Retinal pigment epithelial cell (primary cell): ENCODE results near the gene JAKMIP3.

ENCODE experiments used
- DNase-seq: peaks from one replicate; pipeline ENCODE4 v3.0.0-alpha.2; 2010; ENCODE audit warnings: low read depth
- H3K4me3 ChIP-seq: 2 replicates; pipeline ENCODE4 v1.5.1; 2011; ENCODE audit warnings: mild to moderate bottlenecking, low read length, control low read depth, moderate library complexity
- TF ChIP-seq, protein P1 (sequence below): conservative IDR thresholded peaks from 2 replicates; pipeline ENCODE4 v1.5.1; 2011; ENCODE audit warnings: low read depth, low read length, control low read depth, inconsistent platforms

JAKMIP3 gene

DNA sequence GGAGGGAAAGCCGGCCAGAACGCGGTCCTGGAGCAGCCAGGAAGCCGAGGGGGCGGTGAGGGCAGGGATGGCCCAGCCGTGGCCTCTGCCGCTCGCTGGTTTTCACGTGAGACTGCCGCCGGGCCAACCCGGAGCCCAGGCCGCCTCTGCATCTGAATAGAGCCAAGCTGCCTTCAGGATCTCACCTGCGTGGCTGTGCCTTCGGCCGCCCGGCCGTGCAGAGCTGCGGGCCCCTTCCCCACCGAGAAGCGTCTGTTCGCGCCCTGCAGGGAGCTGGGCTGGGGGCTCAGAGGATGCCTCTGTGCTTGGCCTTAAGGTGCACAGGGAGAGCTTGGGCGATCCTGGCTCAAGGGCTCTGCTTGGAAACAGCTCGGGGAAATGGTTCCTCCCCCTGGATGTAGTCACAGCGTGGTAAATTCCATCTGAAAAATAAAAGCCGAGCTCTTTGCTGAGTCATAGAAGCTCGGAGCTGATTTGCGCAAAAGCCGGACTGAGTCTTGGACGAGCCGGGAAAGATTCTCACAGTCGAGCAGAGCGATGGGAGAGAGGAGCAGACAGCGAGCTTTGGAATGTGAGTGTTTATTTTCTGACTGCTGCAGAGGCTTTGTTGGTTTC is at the start of gene JAKMIP3:
JAKMIP3 (plus strand) TSS at position 456 of the 615 bp plus-strand sequence. CDS start 38,863 bp downstream, outside the sequence.
- H3K4me3 ChIP-seq: peak within 1 kb of the TSS; percentile 46
- peak; percentile 33 for DNase-seq
- TF ChIP-seq, protein P1, sequence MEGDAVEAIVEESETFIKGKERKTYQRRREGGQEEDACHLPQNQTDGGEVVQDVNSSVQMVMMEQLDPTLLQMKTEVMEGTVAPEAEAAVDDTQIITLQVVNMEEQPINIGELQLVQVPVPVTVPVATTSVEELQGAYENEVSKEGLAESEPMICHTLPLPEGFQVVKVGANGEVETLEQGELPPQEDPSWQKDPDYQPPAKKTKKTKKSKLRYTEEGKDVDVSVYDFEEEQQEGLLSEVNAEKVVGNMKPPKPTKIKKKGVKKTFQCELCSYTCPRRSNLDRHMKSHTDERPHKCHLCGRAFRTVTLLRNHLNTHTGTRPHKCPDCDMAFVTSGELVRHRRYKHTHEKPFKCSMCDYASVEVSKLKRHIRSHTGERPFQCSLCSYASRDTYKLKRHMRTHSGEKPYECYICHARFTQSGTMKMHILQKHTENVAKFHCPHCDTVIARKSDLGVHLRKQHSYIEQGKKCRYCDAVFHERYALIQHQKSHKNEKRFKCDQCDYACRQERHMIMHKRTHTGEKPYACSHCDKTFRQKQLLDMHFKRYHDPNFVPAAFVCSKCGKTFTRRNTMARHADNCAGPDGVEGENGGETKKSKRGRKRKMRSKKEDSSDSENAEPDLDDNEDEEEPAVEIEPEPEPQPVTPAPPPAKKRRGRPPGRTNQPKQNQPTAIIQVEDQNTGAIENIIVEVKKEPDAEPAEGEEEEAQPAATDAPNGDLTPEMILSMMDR: no peak

DNA sequence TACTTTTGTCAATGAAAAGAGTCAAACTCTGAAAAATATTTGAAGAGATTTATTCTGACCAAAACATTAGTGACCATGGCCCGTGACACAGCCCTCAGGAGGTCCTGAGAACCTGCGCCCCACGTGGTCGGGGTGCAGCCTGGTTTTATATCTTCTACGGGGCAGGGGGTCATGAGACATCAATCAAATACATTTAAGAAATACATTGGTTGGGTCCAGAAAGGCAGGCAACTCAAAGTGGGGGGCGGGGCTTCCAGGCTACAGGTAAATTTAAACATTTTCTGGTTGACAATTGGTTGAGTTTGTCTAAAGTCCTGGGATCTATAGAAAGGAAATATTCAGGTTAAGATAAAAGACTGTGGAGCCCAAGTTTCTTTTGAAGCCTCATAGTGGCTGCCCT is 49.2 kb upstream of the JAKMIP3 start:
- TF ChIP-seq, protein P1: no peak
- H3K4me3 ChIP-seq: no peak overlapping the region
- no peak for DNase-seq

DNA sequence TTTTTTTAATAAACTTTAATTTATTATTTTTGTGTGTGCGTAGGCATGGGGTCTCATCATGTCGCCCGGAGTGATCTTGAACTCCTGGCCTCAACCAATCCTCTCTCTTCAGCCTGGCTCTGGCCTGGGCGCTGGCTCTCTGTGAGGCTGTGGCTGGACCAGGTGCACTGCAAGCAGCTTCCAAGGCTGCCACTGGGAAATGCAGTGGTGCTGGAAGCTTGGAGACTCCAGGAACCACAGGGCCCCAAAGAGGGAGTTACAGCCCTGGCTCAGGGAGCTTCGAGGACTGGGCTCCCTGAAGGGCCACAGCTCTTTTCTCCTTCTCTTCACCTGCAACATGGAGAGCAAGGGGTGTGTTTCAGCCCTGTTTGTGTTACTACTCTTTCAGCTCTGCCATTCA is 47.3 kb upstream of the JAKMIP3 start:
- TF ChIP-seq, protein P1: no peak
- no peak overlapping the region for H3K4me3 ChIP-seq
- no peak for DNase-seq

DNA sequence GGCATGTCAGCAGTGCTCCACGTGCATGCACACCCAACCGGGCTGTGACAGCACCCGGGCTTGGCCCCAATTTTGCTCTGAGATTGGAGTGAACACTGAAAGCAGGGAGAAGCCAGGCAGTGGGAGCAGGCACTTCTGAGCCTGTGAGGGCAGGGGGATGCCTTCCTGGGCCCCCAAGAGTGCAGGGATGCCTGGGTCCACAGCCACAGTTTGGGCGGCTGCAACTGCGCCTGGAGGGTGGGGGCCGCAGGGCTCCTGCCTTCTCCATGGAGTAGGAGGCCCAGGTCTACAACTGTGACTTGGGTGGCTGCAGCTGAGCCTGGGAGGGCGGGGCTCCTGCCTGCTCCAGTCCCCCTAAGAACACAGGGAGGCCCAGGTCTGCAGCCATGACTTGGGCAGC is 46.4 kb upstream of the JAKMIP3 start:
- no peak overlapping the region for H3K4me3 ChIP-seq
- TF ChIP-seq, protein P1: no peak
- no peak for DNase-seq

DNA sequence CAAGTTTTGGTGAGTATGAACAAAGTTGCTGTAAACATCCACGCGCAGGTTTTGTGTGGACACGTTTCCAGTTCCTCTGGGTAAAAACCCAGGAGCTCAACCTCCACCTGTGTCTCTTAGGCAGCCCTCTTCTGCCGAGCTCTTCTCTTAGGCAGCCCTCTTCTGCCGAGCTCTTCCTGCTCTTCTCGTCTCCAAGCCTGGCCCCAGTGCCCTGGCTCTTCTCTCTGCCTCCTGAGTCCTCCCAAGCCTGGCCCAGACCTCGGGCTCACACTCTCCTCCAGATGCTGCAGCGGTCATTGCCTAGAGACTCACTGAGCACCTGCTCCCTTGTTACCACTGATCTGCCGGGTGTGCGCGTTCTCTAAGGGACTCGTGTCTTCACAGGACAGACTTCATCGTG is 45.3 kb upstream of the JAKMIP3 start:
- no peak for DNase-seq
- no peak overlapping the region for H3K4me3 ChIP-seq

DNA sequence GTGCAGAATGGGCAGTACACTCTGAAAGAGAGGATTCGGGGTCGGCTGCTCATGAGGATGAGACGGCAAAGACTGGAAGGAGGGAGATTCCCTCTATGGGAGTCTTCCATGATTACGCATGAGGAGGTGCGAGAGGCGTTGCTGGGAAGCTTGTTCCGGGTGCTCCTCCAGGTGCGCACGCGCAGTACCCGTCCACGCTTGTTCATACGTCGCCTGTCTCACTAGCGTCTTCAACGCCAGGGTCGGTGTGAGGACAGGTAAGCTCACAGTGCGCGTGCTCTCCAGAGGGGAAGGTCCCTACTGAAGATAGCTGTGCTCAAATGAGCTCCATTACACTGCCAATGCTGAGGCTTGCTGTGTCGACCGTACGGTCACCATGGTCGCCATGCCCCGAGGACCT is 44.7 kb upstream of the JAKMIP3 start:
- TF ChIP-seq, protein P1: no peak
- H3K4me3 ChIP-seq: no peak overlapping the region

More for the DNA sequence above, 45.3 kb upstream of the JAKMIP3 start:
- TF ChIP-seq, protein P1: no peak

DNA sequence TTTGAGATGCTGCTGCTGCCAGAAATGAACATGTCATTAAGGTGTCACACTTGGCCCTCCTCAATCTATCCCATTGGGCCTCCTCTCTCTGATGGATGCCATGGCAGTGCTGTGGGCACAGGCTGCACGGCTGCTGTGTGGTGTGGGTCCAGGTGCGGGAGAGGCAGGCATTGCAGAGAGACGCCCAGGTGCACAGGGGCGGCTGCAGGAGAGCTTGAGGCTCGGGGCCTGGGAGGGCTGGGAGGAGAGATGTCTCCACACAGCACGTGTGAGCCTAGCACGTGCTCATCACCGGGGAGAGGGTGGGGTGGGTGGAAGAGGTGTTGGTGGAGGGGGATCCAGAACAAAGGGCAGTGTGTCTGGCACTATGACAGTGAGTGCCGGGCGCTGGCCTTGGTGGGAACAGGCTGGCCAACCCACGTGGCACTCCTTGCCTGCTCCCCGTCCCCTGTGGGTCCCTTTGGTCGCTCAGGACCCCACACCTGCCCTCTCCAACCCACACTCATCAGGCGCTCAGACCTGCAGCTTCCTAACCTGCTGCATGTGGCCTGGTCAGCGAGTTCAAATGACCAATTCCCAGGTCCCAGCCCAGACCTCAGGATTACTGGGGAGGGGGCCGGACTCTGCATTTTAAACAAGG is 44.1 kb upstream of the JAKMIP3 start:
- no peak overlapping the region for H3K4me3 ChIP-seq
- TF ChIP-seq, protein P1: no peak
- DNase-seq: no peak

More for the DNA sequence above, 44.7 kb upstream of the JAKMIP3 start:
- DNase-seq: no peak
